Ishikawa (cell line): ENCODE measurements around the gene NR3C2.

ENCODE experiments used
- RAD21 ChIP-seq: IDR thresholded peaks from 2 replicates; pipeline ENCODE4 v1.6.1; 2012; ENCODE audit warnings: low read depth
- TEAD4 ChIP-seq: IDR thresholded peaks from 2 replicates; pipeline ENCODE4 v1.6.1; 2012

DNA sequence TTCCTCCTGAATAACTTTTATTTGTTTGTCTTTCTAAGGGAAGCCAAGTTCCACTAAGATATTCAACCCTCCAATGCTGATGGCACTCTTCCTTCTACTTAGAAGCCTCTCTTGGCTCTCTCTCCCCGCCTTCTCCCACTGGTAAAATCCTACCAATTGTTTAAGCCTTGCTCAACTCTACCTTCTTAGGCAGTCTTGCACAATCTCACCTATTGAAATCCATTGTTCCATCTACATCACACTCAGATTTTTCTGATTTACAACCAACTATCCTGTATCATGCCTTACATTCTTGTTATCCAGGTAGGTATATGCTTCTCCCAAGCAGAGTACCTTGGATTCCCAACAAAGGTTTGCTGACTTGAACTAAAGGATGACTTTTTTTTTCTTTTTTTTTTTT is 69.1 kb downstream of the NR3C2 start:
- TF ChIP-seq RAD21 (no peak), TEAD4 (no peak)
